ENCODE measurements around the gene USHBP1. TPM values are rescaled to one million over a fixed set of nuclear protein-coding genes. Genes with fewer than 3 reads are reported as not detected.
A peak's percentile ranks its signal among the peaks of the same experiment; 100 is the strongest.

The USHBP1 gene
- polyA plus RNA-seq, 1 donor from 2014 or later: 0.59 TPM

GRCh38 chr19:17243211-17243829, 21.2 kb downstream of the USHBP1 start:
- H3K27me3 ChIP-seq (ENCODE audit: insufficient read depth, low read depth, low read length): no peaks in the 10 kb centered on the region
- no peak overlapping the region for H2AFZ ChIP-seq (ENCODE audit: low read depth, low read length)
- H3K27ac ChIP-seq (ENCODE audit: low read length): no peak overlapping the region
- peak overlapping the region; percentile 59 for H3K4me2 ChIP-seq (ENCODE audit: low read length)
- peak overlapping the region; percentile 57 for H3K9ac ChIP-seq (ENCODE audit: low read length)
- H3F3A ChIP-seq (ENCODE audit: insufficient read depth, low read length, poor library complexity, severe bottlenecking): no peaks in the 10 kb centered on the region
- no peaks in the 10 kb centered on the region for H4K20me1 ChIP-seq (ENCODE audit: insufficient read depth)
- H3K79me2 ChIP-seq (replicated peaks; ENCODE audit: insufficient read depth, low read length): peaks cover 13% of the 10 kb centered on the region
- no peaks in the 10 kb centered on the region for H3K36me3 ChIP-seq (ENCODE audit: insufficient read depth, low read length)
- no peaks in the 10 kb centered on the region for H3K9me3 ChIP-seq (ENCODE audit: low read length)
- H3K9me2 ChIP-seq (ENCODE audit: insufficient read depth, low read length): no peaks in the 10 kb centered on the region
- TF ChIP-seq EP300 (conservative IDR thresholded peaks at IDR 0.05; ENCODE audit: poor library complexity, severe bottlenecking): no peak
- TF ChIP-seq TAF1 (IDR thresholded peaks at IDR 0.05; ENCODE audit: low read depth): no peak
- TF ChIP-seq CTCF (IDR thresholded peaks at IDR 0.05; ENCODE audit: poor library complexity, severe bottlenecking): no peak
- no peak for TF ChIP-seq MXI1 (conservative IDR thresholded peaks at IDR 0.05; ENCODE audit: poor library complexity, severe bottlenecking)
- no peak for TF ChIP-seq REST (IDR thresholded peaks at IDR 0.05; ENCODE audit: borderline replicate concordance)
- TF ChIP-seq SMC3 (conservative IDR thresholded peaks at IDR 0.05; ENCODE audit: poor library complexity): no peak
- no peak for TF ChIP-seq POLR2AphosphoS5 (IDR thresholded peaks at IDR 0.05)
- peak overlapping the region; percentile 70 for H3K4me3 ChIP-seq (ENCODE audit: low read length)

- Histone ChIP-seq H3K27ac (ENCODE audit: low read length) (no peak overlapping the region), H3F3A (ENCODE audit: insufficient read depth, low read length, poor library complexity, severe bottlenecking) (no peaks in the 10 kb centered on the region), H2AFZ (ENCODE audit: low read depth, low read length) (no peak overlapping the region), H3K9me3 (ENCODE audit: low read length) (no peaks in the 10 kb centered on the region), H3K27me3 (ENCODE audit: insufficient read depth, low read depth, low read length) (no peaks in the 10 kb centered on the region), H3K79me2 (replicated peaks; ENCODE audit: insufficient read depth, low read length) (peaks cover 13% of the 10 kb centered on the region), H4K20me1 (ENCODE audit: insufficient read depth) (no peaks in the 10 kb centered on the region), H3K4me3 (ENCODE audit: low read length) (no peak overlapping the region), H3K36me3 (ENCODE audit: insufficient read depth, low read length) (no peaks in the 10 kb centered on the region), H3K9me2 (ENCODE audit: insufficient read depth, low read length) (no peaks in the 10 kb centered on the region), H3K9ac (ENCODE audit: low read length) (no peak overlapping the region), H3K4me2 (ENCODE audit: low read length) (no peak overlapping the region)
- TF ChIP-seq SMC3 (conservative IDR thresholded peaks at IDR 0.05; ENCODE audit: poor library complexity) (no peak), REST (IDR thresholded peaks at IDR 0.05; ENCODE audit: borderline replicate concordance) (no peak)
These were observed 21.9 kb downstream of the USHBP1 start for GRCh38 chr19:17242431-17243208.
